SK-N-SH (cell line): Measurements from ENCODE around the gene PAN3. TPM values are rescaled to one million over a fixed set of nuclear protein-coding genes. Genes with fewer than 3 reads are reported as not detected.

Experiments used
- CTCF ChIA-PET: fragments of 300-600, 350-600 bp; formaldehyde crosslinking; extraction: SDS; loops from one replicate; lab custom pipeline; 2021; lab: Yijun Ruan, JAX
- POLR2A ChIA-PET: fragments of 350-600 bp; sonication (Branson Sonifier 250); formaldehyde crosslinking; extraction: SDS; loops from one replicate; lab custom pipeline; 2020; ENCODE audit warnings: antibody characterized with exemption, inconsistent platforms; lab: Yijun Ruan, JAX
- DNase-seq: peaks from one replicate; pipeline ENCODE4 v3.0.0; 2012
- H2AFZ ChIP-seq: fragments of 200-600 bp; sonication (generic); 2 replicates; pipeline ENCODE4 v1.8.1; 2016; ENCODE audit warnings: antibody characterized with exemption, mild to moderate bottlenecking, low read depth
- H3F3A ChIP-seq: fragments of 200-600 bp; sonication (generic); replicated peaks from 2 replicates; pipeline ENCODE3; 2016; ENCODE audit warnings: antibody characterized with exemption, mild to moderate bottlenecking; ENCODE audit not compliant: insufficient read depth
- H3K27ac ChIP-seq, 2 experiments: fragments of 200-500 bp in 1 of 2; fragments of 200-600 bp in 1 of 2; sonication (Bioruptor generic) in 1 of 2; sonication (generic), shearing (Covaris generic) in 1 of 2; 2 replicates each; pipeline versions ENCODE4 v1.5.1 to v1.6.1; 2014 to 2016; ENCODE audit warnings: low read depth in 2 of 2, inconsistent platforms in 1 of 2, low read length in 1 of 2, mild to moderate bottlenecking in 1 of 2, mixed read lengths in 1 of 2
- H3K27me3 ChIP-seq: fragments of 200-600 bp; sonication (generic), shearing (Covaris generic); 2 replicates; pipeline ENCODE4 v1.6.1; 2016; ENCODE audit warnings: mixed run types; ENCODE audit not compliant: insufficient read depth
- H3K36me3 ChIP-seq, 2 experiments: fragments of 200-500 bp in 1 of 2; fragments of 200-600 bp in 1 of 2; sonication (Bioruptor generic) in 1 of 2; sonication (generic) in 1 of 2; replicated peaks in 1 of 2; 2 replicates each; pipeline versions ENCODE3 to v1.5.1; 2014 to 2016; ENCODE audit warnings: low read length in 1 of 2, mild to moderate bottlenecking in 1 of 2; ENCODE audit not compliant: insufficient read depth in 2 of 2, control insufficient read depth in 1 of 2
- H3K4me1 ChIP-seq, 2 experiments: fragments of 200-500 bp in 1 of 2; fragments of 200-600 bp in 1 of 2; sonication (Bioruptor generic) in 1 of 2; sonication (generic), shearing (Covaris generic) in 1 of 2; 2 replicates each; pipeline versions ENCODE4 v1.5.1 to v1.6.1; 2014 to 2016; ENCODE audit warnings: low read depth in 1 of 2, low read length in 1 of 2, mixed run types in 1 of 2; ENCODE audit not compliant: insufficient read depth in 2 of 2, control insufficient read depth in 1 of 2
- H3K4me2 ChIP-seq: fragments of 200-600 bp; sonication (generic), shearing (Covaris generic); 2 replicates; pipeline ENCODE4 v1.6.1; 2017; ENCODE audit warnings: mixed run types
- H3K4me3 ChIP-seq, 2 experiments: fragments of 200-500 bp in 1 of 2; fragments of 200-600 bp in 1 of 2; sonication (Bioruptor generic) in 1 of 2; sonication (generic), shearing (Covaris generic) in 1 of 2; 2 replicates each; pipeline versions ENCODE4 v1.5.1 to v1.8.1; 2014 to 2016; ENCODE audit warnings: low read depth in 2 of 2, inconsistent platforms in 1 of 2, low read length in 1 of 2, mild to moderate bottlenecking in 1 of 2, mixed read lengths in 1 of 2, moderate library complexity in 1 of 2
- H3K79me2 ChIP-seq: fragments of 200-600 bp; sonication (generic); 2 replicates; pipeline ENCODE4 v1.8.1; 2017; ENCODE audit warnings: mild to moderate bottlenecking; ENCODE audit not compliant: insufficient read depth
- H3K9ac ChIP-seq: fragments of 200-600 bp; sonication (generic); 2 replicates; pipeline ENCODE4 v1.6.1; 2017; ENCODE audit warnings: mixed run types
- H3K9me2 ChIP-seq: fragments of 200-600 bp; sonication (generic); 2 replicates; pipeline ENCODE4 v1.6.1; 2017; ENCODE audit warnings: mixed run types
- H3K9me3 ChIP-seq: fragments of 200-600 bp; sonication (generic); 2 replicates; pipeline ENCODE4 v1.6.1; 2017; ENCODE audit warnings: mixed run types, mild to moderate bottlenecking, moderate library complexity
- H4K20me1 ChIP-seq: fragments of 200-600 bp; sonication (generic); 2 replicates; pipeline ENCODE4 v1.6.1; 2017; ENCODE audit warnings: mild to moderate bottlenecking, mixed run types; ENCODE audit not compliant: insufficient read depth
- CHD2 ChIP-seq: fragments of 150-350 bp; IDR thresholded peaks from 2 replicates; pipeline ENCODE4 v1.6.1; 2018; ENCODE audit warnings: low read length; ENCODE audit not compliant: partially characterized antibody
- EP300 ChIP-seq, 2 experiments: IDR thresholded peaks; 2 replicates each; pipeline versions ENCODE4 v1.4.0 to v1.6.1; 2012; ENCODE audit warnings: borderline replicate concordance in 1 of 2, low read depth in 1 of 2, low read length in 1 of 2
- FOSL2 ChIP-seq: IDR thresholded peaks from 2 replicates; pipeline ENCODE4 v1.4.0; 2012; ENCODE audit warnings: low read depth, mild to moderate bottlenecking, moderate library complexity, borderline replicate concordance
- FOXJ3 ChIP-seq: sonication (generic); formaldehyde crosslinking; IDR thresholded peaks from 2 replicates; pipeline ENCODE4 v1.5.1; 2020; ENCODE audit warnings: mild to moderate bottlenecking, missing genetic modification reagents
- GATA2 ChIP-seq: sonication (generic); formaldehyde crosslinking; IDR thresholded peaks from 2 replicates; pipeline ENCODE4 v1.5.0; 2020; ENCODE audit warnings: mild to moderate bottlenecking, missing genetic modification reagents
- IRF3 ChIP-seq: fragments of 150-350 bp; IDR thresholded peaks from 2 replicates; pipeline ENCODE4 v1.6.1; 2016; ENCODE audit warnings: mild to moderate bottlenecking, low read depth, low read length
- JUND ChIP-seq: IDR thresholded peaks from 2 replicates; pipeline ENCODE4 v1.4.0; 2012
- MXI1 ChIP-seq: IDR thresholded peaks from 2 replicates; pipeline ENCODE4 v1.6.1; 2012; ENCODE audit warnings: mild to moderate bottlenecking, low read depth, low read length, improper control_type of control experiment
- NFIC ChIP-seq: IDR thresholded peaks from 2 replicates; pipeline ENCODE4 v1.4.0; 2012; ENCODE audit warnings: borderline replicate concordance
- RAD21 ChIP-seq: IDR thresholded peaks from 2 replicates; pipeline ENCODE4 v1.6.1; 2012; ENCODE audit warnings: mild to moderate bottlenecking, low read length
- RXRA ChIP-seq: IDR thresholded peaks from 2 replicates; pipeline ENCODE4 v1.4.0; 2012; ENCODE audit warnings: low read depth, mild to moderate bottlenecking, borderline replicate concordance
- SMC3 ChIP-seq: IDR thresholded peaks from 2 replicates; pipeline ENCODE4 v1.6.1; 2012; ENCODE audit warnings: low read depth, low read length, improper control_type of control experiment
- YY1 ChIP-seq: IDR thresholded peaks from 2 replicates; pipeline ENCODE4 v1.4.0; 2012; ENCODE audit warnings: low read depth, mild to moderate bottlenecking
- WGBS: methylation state at CpG from one replicate; pipeline ENCODE4 v1.1.6; 2017; ENCODE audit warnings: low lambda C conversion rate; 5-methylcytosine and 5-hydroxymethylcytosine counted together
- polyA plus RNA-seq, 3 experiments: library from polyadenylated mRNA; depleted of rRNA; stranded (reverse); fragments of >200 nt; gene quantifications; 2 replicates each; pipeline ENCODE4 v1.2.3, GENCODE V29; 2012
- TF ChIP-seq, protein P1 (sequence below): fragments of 150-350 bp; IDR thresholded peaks from 2 replicates; pipeline ENCODE4 v1.6.1; 2017; ENCODE audit warnings: antibody characterized with exemption, low read length, low read depth, borderline replicate concordance
- TF ChIP-seq, protein P2 (sequence below): IDR thresholded peaks from 2 replicates; pipeline ENCODE4 v1.4.0; 2012; ENCODE audit warnings: low read depth
- TF ChIP-seq, protein P3 (sequence below): IDR thresholded peaks from 2 replicates; pipeline ENCODE4 v1.6.1; 2012; ENCODE audit warnings: mild to moderate bottlenecking, low read depth, low read length, moderate library complexity
- TF ChIP-seq, protein P4 (sequence below): IDR thresholded peaks from 2 replicates; pipeline ENCODE4 v1.4.0; 2012; ENCODE audit warnings: low read depth, borderline replicate concordance

The PAN3 gene
- polyA plus RNA-seq, 1 of the 3 experiments (the other 2 are of a cell fraction): 6.4 TPM

DNA sequence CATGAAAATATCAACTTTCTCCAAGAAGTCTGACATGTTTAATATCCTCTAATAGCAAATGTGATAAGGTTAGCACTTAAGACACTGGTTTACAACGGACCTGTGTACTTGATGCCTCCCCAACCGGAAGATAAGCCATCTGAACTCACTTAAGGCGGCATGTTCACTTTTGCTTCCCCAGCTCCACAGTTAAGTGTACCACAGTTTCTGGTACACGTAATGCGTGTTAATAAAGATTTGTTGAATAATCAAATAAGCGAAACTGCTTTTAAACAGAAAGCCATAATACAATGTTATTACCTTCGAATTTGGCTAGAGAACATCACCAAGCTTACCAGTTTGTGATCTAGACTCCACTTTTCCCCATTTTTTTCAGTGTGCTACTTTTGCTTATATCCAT is 1.4 kb upstream of the PAN3 start:
- Histone ChIP-seq H3F3A (peaks cover 7% of the 10 kb centered on the region), H3K27ac (peak overlapping the region in 1 of 2 experiments; percentile 94; a peak in 1 of 4 replicates), H3K4me2 (peak overlapping the region; percentile 84), H3K9me2 (no peaks in the 10 kb centered on the region), H3K27me3 (no peaks in the 10 kb centered on the region), H4K20me1 (peaks cover 23% of the 10 kb centered on the region), H3K4me1 (peaks cover 0 to 6% of the 10 kb centered on the region in 2 experiments; a peak in 2 of 4 replicates), H2AFZ (peak overlapping the region; percentile 87; the same call in 1 of the 2 replicates), H3K9ac (peak overlapping the region; percentile 97; the same call in 1 of the 2 replicates), H3K9me3 (no peaks in the 10 kb centered on the region), H3K79me2 (peaks cover 38% of the 10 kb centered on the region), H3K4me3 (peak overlapping the region; percentile 77 to 88), H3K36me3 (no peaks in the 10 kb centered on the region)
- TF ChIP-seq, protein P1, sequence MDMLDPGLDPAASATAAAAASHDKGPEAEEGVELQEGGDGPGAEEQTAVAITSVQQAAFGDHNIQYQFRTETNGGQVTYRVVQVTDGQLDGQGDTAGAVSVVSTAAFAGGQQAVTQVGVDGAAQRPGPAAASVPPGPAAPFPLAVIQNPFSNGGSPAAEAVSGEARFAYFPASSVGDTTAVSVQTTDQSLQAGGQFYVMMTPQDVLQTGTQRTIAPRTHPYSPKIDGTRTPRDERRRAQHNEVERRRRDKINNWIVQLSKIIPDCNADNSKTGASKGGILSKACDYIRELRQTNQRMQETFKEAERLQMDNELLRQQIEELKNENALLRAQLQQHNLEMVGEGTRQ: no peak
- ChIA-PET CTCF (interaction anchor here (1.7 kb wide), 1 partner anchor 10 kb away, joined by 5 read pairs; no protein-coding TSS in a partner anchor), POLR2A (no interaction called here)
- 54% methylated on average over 7 of the region's 7 CpGs for WGBS
- no peak for DNase-seq

DNA sequence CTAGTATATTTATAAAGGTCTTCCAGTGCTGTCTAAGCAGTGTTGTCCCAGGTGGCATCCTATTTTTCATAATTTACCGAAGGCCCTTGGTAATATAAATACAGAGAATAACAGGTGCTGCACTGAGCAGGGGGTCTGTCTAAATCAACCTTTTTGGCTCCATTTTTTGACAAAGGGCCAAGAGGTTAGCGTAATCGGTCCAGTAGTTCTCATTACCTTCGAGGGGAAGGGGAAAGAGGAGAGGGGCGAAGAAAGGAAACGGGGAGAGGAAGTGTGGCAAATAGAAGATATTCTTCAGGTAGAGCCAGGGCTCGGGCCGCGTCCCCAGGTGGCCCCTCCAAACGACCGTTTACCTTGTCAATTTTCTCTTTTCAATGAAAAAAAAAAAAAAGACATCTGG is 749 bp upstream of the PAN3 start:
- H2AFZ ChIP-seq: peak overlapping the region; percentile 87
- WGBS: 6% methylated on average over 11 of the region's 11 CpGs
- H3K9me3 ChIP-seq: no peaks in the 10 kb centered on the region
- ChIA-PET POLR2A (no interaction called here), CTCF (no interaction called here)
- peaks cover 30% of the 10 kb centered on the region for H4K20me1 ChIP-seq
- no peak for TF ChIP-seq GATA2 (CRISPR knock-in tag)
- TF ChIP-seq, protein P2, sequence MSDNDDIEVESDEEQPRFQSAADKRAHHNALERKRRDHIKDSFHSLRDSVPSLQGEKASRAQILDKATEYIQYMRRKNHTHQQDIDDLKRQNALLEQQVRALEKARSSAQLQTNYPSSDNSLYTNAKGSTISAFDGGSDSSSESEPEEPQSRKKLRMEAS: no peak
- TF ChIP-seq SMC3: no peak
- no peak for TF ChIP-seq FOXJ3 (CRISPR knock-in tag)
- TF ChIP-seq JUND: no peak
- TF ChIP-seq YY1: no peak
- TF ChIP-seq, protein P3, sequence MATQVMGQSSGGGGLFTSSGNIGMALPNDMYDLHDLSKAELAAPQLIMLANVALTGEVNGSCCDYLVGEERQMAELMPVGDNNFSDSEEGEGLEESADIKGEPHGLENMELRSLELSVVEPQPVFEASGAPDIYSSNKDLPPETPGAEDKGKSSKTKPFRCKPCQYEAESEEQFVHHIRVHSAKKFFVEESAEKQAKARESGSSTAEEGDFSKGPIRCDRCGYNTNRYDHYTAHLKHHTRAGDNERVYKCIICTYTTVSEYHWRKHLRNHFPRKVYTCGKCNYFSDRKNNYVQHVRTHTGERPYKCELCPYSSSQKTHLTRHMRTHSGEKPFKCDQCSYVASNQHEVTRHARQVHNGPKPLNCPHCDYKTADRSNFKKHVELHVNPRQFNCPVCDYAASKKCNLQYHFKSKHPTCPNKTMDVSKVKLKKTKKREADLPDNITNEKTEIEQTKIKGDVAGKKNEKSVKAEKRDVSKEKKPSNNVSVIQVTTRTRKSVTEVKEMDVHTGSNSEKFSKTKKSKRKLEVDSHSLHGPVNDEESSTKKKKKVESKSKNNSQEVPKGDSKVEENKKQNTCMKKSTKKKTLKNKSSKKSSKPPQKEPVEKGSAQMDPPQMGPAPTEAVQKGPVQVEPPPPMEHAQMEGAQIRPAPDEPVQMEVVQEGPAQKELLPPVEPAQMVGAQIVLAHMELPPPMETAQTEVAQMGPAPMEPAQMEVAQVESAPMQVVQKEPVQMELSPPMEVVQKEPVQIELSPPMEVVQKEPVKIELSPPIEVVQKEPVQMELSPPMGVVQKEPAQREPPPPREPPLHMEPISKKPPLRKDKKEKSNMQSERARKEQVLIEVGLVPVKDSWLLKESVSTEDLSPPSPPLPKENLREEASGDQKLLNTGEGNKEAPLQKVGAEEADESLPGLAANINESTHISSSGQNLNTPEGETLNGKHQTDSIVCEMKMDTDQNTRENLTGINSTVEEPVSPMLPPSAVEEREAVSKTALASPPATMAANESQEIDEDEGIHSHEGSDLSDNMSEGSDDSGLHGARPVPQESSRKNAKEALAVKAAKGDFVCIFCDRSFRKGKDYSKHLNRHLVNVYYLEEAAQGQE: no peak
- no peak for TF ChIP-seq CHD2
- no peak for TF ChIP-seq IRF3
- TF ChIP-seq EP300 (IDR thresholded peaks at IDR 0.05; ENCODE audit: borderline replicate concordance in 1 of 2, low read depth in 1 of 2, low read length in 1 of 2): no peak
- no peak for TF ChIP-seq FOSL2
- TF ChIP-seq RXRA: no peak
- TF ChIP-seq, protein P4, sequence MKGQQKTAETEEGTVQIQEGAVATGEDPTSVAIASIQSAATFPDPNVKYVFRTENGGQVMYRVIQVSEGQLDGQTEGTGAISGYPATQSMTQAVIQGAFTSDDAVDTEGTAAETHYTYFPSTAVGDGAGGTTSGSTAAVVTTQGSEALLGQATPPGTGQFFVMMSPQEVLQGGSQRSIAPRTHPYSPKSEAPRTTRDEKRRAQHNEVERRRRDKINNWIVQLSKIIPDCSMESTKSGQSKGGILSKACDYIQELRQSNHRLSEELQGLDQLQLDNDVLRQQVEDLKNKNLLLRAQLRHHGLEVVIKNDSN: no peak
- no peak for TF ChIP-seq RAD21
- TF ChIP-seq MXI1: no peak
- TF ChIP-seq NFIC: no peak
- H3K4me2 ChIP-seq: peak overlapping the region; percentile 84
- no peaks in the 10 kb centered on the region for H3K36me3 ChIP-seq
- peak overlapping the region; percentile 91 to 94 for H3K27ac ChIP-seq
- no peaks in the 10 kb centered on the region for H3K27me3 ChIP-seq
- H3K9ac ChIP-seq: peak overlapping the region; percentile 97
- peaks cover 45% of the 10 kb centered on the region for H3K79me2 ChIP-seq
- no peaks in the 10 kb centered on the region for H3K9me2 ChIP-seq
- H3K4me3 ChIP-seq: peak overlapping the region; percentile 77 to 88
- peaks cover 0 to 6% of the 10 kb centered on the region in 2 experiments; a peak in 3 of 4 replicates for H3K4me1 ChIP-seq
- peaks cover 7% of the 10 kb centered on the region for H3F3A ChIP-seq
- no peak for DNase-seq
